Right renal cortex interstitium (tissue), 3 donors: Measurements from ENCODE around the gene CLCN1. TPM values are rescaled to one million over a fixed set of nuclear protein-coding genes. Genes with fewer than 3 reads are reported as not detected.
A peak's percentile ranks its signal among the peaks of the same experiment; 100 is the strongest.
"Not testable (repeated sequence)": the region's sequence is repeated elsewhere in the genome, so short reads cannot be mapped to it uniquely, and the experiment has no call there.

Experiments used
- DNase-seq, 3 donors: peaks; one replicate each; pipeline ENCODE4 v3.0.0-alpha.2; 2013; ENCODE audit warnings: low read depth in 3 of 3, low spot score in 2 of 3
- polyA plus RNA-seq, 3 donors: library from polyadenylated mRNA; unstranded; fragments of 120-200 nt; gene quantifications; one replicate each; pipeline ENCODE4 v1.2.1, GENCODE V29; 2013; ENCODE audit not compliant: insufficient read length in 3 of 3

Gene CLCN1
- under 1 TPM in 2 of 3 donors, not detected in 1; 0.08 to 0.10 TPM for polyA plus RNA-seq

DNA sequence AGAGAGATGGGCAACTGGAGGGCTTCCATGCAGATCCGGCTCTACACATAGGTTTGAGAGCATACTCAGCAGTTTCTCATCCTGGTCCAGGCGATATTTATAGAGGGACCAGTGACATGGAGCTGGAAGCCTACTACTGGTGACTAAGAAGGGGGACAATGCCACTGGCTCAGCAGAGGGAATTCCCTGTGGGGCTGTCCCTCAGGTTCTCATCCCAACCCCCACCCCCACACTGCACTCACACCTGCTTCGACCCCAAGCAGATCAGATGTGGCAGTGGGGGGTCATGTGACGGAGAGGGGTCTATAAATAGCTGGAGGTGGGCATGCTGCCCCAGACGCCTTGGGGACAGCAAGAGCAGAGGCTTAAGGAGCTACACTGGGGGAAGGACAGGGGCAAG lies at the start of gene CLCN1:
Gene CLCN1, plus strand, starts transcription at position 336 of the 400 bp plus-strand sequence. CDS start 102 bp downstream, outside the sequence.
- no peak for DNase-seq

GRCh38 chr7:143269251-143269650 lies 46.7 kb upstream of the CLCN1 start:
- DNase-seq = no peak

DNA sequence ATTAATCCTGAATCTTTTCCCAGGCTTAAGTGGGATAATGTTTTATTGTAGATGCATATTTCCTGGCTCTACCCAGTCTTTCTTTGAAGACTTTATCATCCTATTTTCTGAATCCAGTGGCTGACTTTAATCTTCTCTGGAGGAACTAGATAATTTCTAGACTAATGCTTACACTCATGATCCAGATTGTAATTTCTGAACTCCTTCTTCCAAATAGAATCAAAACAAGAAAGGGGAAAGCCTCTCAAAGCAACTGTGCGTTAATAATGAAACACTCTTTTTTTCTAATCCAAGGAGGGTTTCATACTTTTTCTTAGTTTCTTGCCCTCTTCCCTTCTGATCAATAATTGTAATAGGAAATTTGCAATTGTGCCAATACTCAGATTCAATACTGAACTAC lies 44.7 kb upstream of the CLCN1 start:
- no peak for DNase-seq

GRCh38 chr7:143272871-143273270 lies 43.0 kb upstream of the CLCN1 start:
- DNase-seq = no peak

- DNase-seq = no peak
Observed at GRCh38 chr7:143279186-143280098, 36.5 kb upstream of the CLCN1 start.

DNA sequence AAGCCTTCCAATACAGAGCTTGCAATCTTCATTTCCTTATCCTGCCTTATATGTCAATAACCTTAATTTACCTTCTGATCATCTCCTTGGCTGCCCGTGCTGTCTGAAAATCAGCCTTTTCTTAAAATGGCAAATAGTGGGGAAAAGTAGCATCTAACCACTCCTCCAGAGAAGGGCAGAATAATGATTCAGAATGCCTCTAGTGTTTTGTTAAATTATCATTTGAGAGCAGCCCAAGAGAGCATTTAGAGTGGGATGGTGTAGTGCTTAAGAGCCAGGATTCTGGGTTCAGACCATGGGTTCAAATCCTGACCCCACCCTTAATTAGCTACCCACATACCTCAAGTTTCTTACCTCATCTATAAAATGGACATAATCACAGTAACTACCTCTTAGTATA lies 35.8 kb upstream of the CLCN1 start:
- no peak for DNase-seq

GRCh38 chr7:143280566-143280965 lies 35.3 kb upstream of the CLCN1 start:
- no peak for DNase-seq

DNA sequence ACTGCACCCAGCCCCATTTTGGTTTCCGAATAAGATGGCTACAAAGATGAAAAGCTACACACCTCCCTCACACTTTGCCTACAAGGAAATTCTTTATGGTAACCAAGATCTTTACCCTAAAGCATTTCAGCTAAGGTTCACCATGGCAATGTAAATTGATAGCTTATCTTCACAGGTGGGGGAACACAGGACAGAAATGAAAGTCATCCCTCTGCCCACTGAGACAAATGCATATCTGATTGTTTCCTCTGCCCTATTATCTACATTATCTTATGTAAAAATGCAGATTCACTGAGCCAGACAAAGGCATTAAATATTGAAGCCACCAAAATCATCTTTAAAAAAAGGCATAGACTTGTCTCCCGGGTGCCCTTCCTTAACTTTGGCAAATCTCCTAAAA lies 34.4 kb upstream of the CLCN1 start:
- DNase-seq = no peak

- no peak for DNase-seq
Observed at GRCh38 chr7:143282124-143282523, 33.8 kb upstream of the CLCN1 start.

DNA sequence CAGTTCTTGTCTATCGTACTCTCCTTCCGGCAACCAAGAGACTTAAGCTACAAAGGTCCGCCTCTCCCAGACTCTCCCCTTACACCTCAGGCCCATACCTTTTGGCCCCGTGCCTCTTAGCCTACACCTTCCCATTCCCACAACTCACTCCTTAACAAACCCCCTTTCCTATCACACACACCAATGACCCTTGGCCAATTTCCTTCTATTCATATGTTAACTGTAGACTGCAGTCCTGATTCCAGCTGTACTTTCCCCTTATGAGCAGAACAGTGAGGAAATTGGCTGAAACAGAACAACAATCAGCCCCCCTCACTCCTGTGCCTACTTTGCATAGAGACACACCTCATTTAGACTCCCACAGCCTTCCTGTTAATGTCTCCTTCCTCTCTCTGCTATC lies 32.5 kb upstream of the CLCN1 start:
- no peak for DNase-seq

GRCh38 chr7:143284591-143285469 lies 31.1 kb upstream of the CLCN1 start, which contains the start of gene TMEM139:
TMEM139 (plus strand) TSS chr7:143284958; CDS start chr7:143285958, 1,000 bp downstream.
- DNase-seq = no peak

GRCh38 chr7:143285470-143285778 lies 30.5 kb upstream of the CLCN1 start:
- no peak for DNase-seq

DNA sequence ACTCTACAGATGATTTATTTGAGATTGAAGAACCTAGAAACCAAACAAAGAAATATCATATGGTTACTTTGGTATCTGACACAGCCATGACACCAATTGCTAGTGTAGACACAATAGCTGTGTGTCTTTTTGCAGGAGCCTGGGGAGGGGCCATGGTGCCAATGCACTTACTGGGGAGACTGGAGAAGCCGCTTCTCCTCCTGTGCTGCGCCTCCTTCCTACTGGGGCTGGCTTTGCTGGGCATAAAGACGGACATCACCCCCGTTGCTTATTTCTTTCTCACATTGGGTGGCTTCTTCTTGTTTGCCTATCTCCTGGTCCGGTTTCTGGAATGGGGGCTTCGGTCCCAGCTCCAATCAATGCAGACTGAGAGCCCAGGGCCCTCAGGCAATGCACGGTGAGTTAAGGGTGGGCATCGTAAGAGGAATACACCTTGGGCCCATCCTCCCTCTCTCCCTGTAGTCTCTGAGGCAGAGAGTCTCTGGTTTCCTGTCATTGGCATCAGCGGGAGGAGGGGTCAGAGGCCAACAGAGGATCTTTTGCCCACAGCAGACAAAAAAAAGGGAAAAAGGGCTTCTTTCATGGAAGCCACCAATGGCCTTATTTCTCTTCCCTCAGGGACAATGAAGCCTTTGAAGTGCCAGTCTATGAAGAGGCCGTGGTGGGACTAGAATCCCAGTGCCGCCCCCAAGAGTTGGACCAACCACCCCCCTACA lies 29.9 kb upstream of the CLCN1 start:
- DNase-seq = no peak

GRCh38 chr7:143286522-143286890 lies 29.4 kb upstream of the CLCN1 start:
- no peak for DNase-seq

GRCh38 chr7:143287339-143287934 lies 28.5 kb upstream of the CLCN1 start:
- DNase-seq = no peak

- DNase-seq = peak in 2 of 3 donors; percentile 90 to 91
Observed at GRCh38 chr7:143287935-143288826, 27.7 kb upstream of the CLCN1 start, which contains the start of gene CASP2. CASP2 (plus strand) TSS chr7:143288351; CDS start chr7:143288456, 105 bp downstream.

DNA sequence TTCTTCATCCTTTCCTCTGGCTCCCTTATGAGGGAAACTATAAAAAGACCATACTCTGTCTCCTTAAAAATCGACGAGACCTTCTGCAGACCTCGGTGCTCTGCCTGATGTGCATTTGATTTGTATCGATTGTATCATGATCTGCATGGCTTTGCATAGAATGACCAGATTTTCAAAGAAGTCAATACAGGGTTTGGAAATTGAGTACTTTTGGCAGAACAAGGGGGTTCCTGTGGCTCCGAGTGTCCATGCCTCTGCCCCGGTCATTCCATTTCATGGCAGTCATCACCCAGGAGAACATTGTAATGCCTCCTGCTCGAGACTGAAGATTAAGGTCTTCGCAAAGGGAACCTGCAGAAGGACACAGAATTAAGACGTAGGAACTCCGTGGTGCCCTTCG lies 27.1 kb upstream of the CLCN1 start:
- no peak for DNase-seq

DNA sequence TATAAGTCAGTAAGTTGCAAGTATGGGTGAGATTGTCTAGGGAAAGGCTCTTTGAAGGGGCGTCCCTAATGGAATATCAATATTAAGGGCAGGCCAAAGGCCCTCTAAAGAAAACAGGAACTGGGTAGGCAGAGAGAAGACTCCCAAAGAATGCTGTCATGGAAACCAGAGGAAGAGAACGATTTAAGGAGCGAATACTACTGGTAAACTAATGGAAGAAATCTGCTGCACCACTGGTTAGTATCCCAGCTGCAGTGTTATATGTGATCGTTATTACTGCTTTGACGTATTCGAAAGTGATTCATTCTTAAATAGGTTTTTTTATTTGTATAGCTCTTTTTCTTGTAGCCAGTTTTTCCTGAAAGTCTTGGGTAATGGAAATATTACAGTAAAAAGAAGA lies 26.5 kb upstream of the CLCN1 start:
- DNase-seq = no peak

DNA sequence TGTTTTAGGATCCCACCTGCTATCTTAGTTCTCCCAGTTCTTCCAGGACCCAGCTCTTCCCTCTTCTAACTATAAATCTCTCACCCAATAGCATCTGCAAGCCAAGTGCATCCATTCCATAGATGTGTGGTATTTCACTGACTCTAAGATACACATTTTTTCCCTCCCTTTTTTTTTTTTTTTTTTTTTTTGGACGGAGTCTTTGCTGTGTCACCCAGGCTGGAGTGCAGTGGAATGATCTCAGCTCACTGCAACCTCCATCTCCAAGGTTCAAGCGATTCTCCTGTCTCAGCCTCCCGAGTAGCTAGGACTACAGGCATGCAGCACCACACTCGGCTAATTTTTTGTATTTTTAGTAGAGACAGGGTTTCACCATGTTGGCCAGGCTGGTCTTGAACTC lies 26.0 kb upstream of the CLCN1 start:
- not testable (repeated sequence) for DNase-seq
